Fibroblast of lung (primary cell): Measurements from ENCODE around the gene CPNE8. TPM values are rescaled to one million over a fixed set of nuclear protein-coding genes. Genes with fewer than 3 reads are reported as not detected.
A peak's percentile ranks its signal among the peaks of the same experiment; 100 is the strongest.

Experiments used
- DNase-seq, 2 donors: peaks; one replicate each; pipeline versions ENCODE4 v3.0.0 to v3.0.0-alpha.2; 2010; ENCODE audit warnings: low read depth in 2 of 2
- H2AFZ ChIP-seq: 2 replicates; pipeline ENCODE4 v1.5.1; 2012; ENCODE audit warnings: low read length, control low read depth, inconsistent platforms
- H3K27ac ChIP-seq: 2 replicates; pipeline ENCODE4 v1.5.1; 2011; ENCODE audit warnings: low read length, control low read depth; ENCODE audit not compliant: insufficient read depth
- H3K27me3 ChIP-seq: 2 replicates; pipeline ENCODE4 v1.5.1; 2011; ENCODE audit warnings: mild to moderate bottlenecking, low read length; ENCODE audit not compliant: control insufficient read depth, insufficient read depth
- H3K36me3 ChIP-seq: 2 replicates; pipeline ENCODE4 v1.5.1; 2011; ENCODE audit warnings: low read length; ENCODE audit not compliant: control insufficient read depth, insufficient read depth
- H3K4me1 ChIP-seq: 2 replicates; pipeline ENCODE4 v1.5.1; 2011; ENCODE audit warnings: low read length; ENCODE audit not compliant: control insufficient read depth, insufficient read depth; ENCODE audit errors: extremely low read depth
- H3K4me2 ChIP-seq: 2 replicates; pipeline ENCODE4 v1.5.1; 2011; ENCODE audit warnings: low read length, control low read depth; ENCODE audit not compliant: insufficient read depth; ENCODE audit errors: extremely low read depth
- H3K4me3 ChIP-seq, 4 experiments: fragments of 200-600 bp in 1 of 4; sonication (generic) in 1 of 4; replicated peaks in 1 of 4; 2 replicates each; pipeline ENCODE4 v1.5.1; 2011 to 2016; ENCODE audit warnings: low read length in 4 of 4, low read depth in 3 of 4, mild to moderate bottlenecking in 3 of 4, control low read depth in 2 of 4, inconsistent platforms in 1 of 4, mixed read lengths in 1 of 4; ENCODE audit not compliant: insufficient read depth in 1 of 4; ENCODE audit errors: control extremely low read depth in 1 of 4
- H3K79me2 ChIP-seq: 2 replicates; pipeline ENCODE4 v1.5.1; 2012; ENCODE audit warnings: mild to moderate bottlenecking, low read length, inconsistent platforms; ENCODE audit not compliant: control insufficient read depth, insufficient read depth
- H3K9ac ChIP-seq: 2 replicates; pipeline ENCODE4 v1.5.1; 2011; ENCODE audit warnings: mild to moderate bottlenecking, low read length, control low read depth; ENCODE audit not compliant: insufficient read depth
- H3K9me3 ChIP-seq: 2 replicates; pipeline ENCODE4 v1.5.1; 2012; ENCODE audit warnings: low read depth, low read length; ENCODE audit not compliant: control insufficient read depth, insufficient read depth
- H4K20me1 ChIP-seq: 2 replicates; pipeline ENCODE4 v1.5.1; 2011; ENCODE audit warnings: low read length; ENCODE audit not compliant: control insufficient read depth, insufficient read depth; ENCODE audit errors: extremely low read depth
- CTCF ChIP-seq, 2 donors: IDR thresholded peaks in 1 of 2; conservative IDR thresholded peaks in 1 of 2; 1 replicate in 1 of 2; 2 replicates in 1 of 2; pipeline ENCODE4 v1.5.1; 2011 to 2012; ENCODE audit warnings: low read length in 2 of 2, control low read depth in 1 of 2, inconsistent platforms in 1 of 2, low read depth in 1 of 2, mild to moderate bottlenecking in 1 of 2
- EZH2 ChIP-seq: IDR thresholded peaks from 2 replicates; pipeline ENCODE4 v1.5.1; 2012; ENCODE audit warnings: low read length, control low read depth, mild to moderate bottlenecking; ENCODE audit errors: missing control alignments
- polyA plus RNA-seq, 2 donors: library from polyadenylated mRNA; depleted of rRNA in 1 of 2; stranded (reverse) in 1 of 2; unstranded in 1 of 2; fragments of >200 nt; gene quantifications; 2 replicates each; pipeline ENCODE4 v1.2.1, GENCODE V29; 2011 to 2012; ENCODE audit warnings: missing spikeins in 1 of 2
- total RNA-seq: library from RNA; depleted of rRNA; stranded (reverse); fragments of >200 nt; gene quantifications from 2 replicates; pipeline ENCODE4 v1.2.1, GENCODE V29; 2014

The CPNE8 gene
- total and polyA plus RNA-seq, 2 donors (not counting 1 experiment from before 2014, with no cell fraction given): 9.8 to 13.4 TPM

- H3K4me2 ChIP-seq: no peak overlapping the region
- DNase-seq: no peak
- H3K79me2 ChIP-seq: no peaks in the 10 kb centered on the region
- H3K9ac ChIP-seq: no peak overlapping the region
- no peak overlapping the region for H3K27ac ChIP-seq
- no peaks in the 10 kb centered on the region for H3K4me1 ChIP-seq
- TF ChIP-seq EZH2 (no peak), CTCF (conservative IDR thresholded peaks at IDR 0.05 in 1 of 2, IDR thresholded peaks at IDR 0.05 in 1 of 2; ENCODE audit: low read depth in 1 of 2, low read length in 2 of 2) (no peak)
- H3K27me3 ChIP-seq: no peaks in the 10 kb centered on the region
- no peaks in the 10 kb centered on the region for H3K9me3 ChIP-seq
- no peaks in the 10 kb centered on the region for H3K36me3 ChIP-seq
- no peaks in the 10 kb centered on the region for H4K20me1 ChIP-seq
- H2AFZ ChIP-seq: no peak overlapping the region
- no peak overlapping the region for H3K4me3 ChIP-seq
Measured at GRCh38 chr12:38690646-38691045, 214.7 kb downstream of the CPNE8 start.

- Histone ChIP-seq H3K36me3 (no peaks in the 10 kb centered on the region), H3K9me3 (no peaks in the 10 kb centered on the region)
Measured at GRCh38 chr12:38689704-38690103, 215.7 kb downstream of the CPNE8 start.

GRCh38 chr12:38689195-38689594 is 216.2 kb downstream of the CPNE8 start:
- no peak for DNase-seq
- no peak overlapping the region for H3K4me2 ChIP-seq

More at GRCh38 chr12:38689704-38690103, 215.7 kb downstream of the CPNE8 start:
- no peak overlapping the region for H2AFZ ChIP-seq
- H3K4me3 ChIP-seq: no peak overlapping the region
- H3K27me3 ChIP-seq: no peaks in the 10 kb centered on the region
- no peaks in the 10 kb centered on the region for H4K20me1 ChIP-seq
- TF ChIP-seq CTCF (conservative IDR thresholded peaks at IDR 0.05 in 1 of 2, IDR thresholded peaks at IDR 0.05 in 1 of 2; ENCODE audit: low read depth in 1 of 2, low read length in 2 of 2): no peak
- TF ChIP-seq EZH2: no peak
- H3K4me1 ChIP-seq: no peaks in the 10 kb centered on the region
- no peak overlapping the region for H3K9ac ChIP-seq
- H3K27ac ChIP-seq: no peak overlapping the region
- H3K79me2 ChIP-seq: no peaks in the 10 kb centered on the region
- peak in 1 of 2 donors; percentile 41 for DNase-seq
- H3K4me2 ChIP-seq: no peak overlapping the region

More at GRCh38 chr12:38689195-38689594, 216.2 kb downstream of the CPNE8 start:
- no peak overlapping the region for H2AFZ ChIP-seq
- H3K4me3 ChIP-seq: no peak overlapping the region
- no peaks in the 10 kb centered on the region for H3K9me3 ChIP-seq
- H3K4me1 ChIP-seq: no peaks in the 10 kb centered on the region
- no peaks in the 10 kb centered on the region for H4K20me1 ChIP-seq
- H3K9ac ChIP-seq: no peak overlapping the region
- no peak overlapping the region for H3K27ac ChIP-seq
- no peaks in the 10 kb centered on the region for H3K36me3 ChIP-seq
- TF ChIP-seq CTCF (conservative IDR thresholded peaks at IDR 0.05 in 1 of 2, IDR thresholded peaks at IDR 0.05 in 1 of 2; ENCODE audit: low read depth in 1 of 2, low read length in 2 of 2): no peak
- no peak for TF ChIP-seq EZH2
- H3K79me2 ChIP-seq: no peaks in the 10 kb centered on the region
- no peaks in the 10 kb centered on the region for H3K27me3 ChIP-seq
